ENCODE data around the gene HSDL2. TPM values are rescaled to one million over a fixed set of nuclear protein-coding genes. Genes with fewer than 3 reads are reported as not detected.
"Not testable (repeated sequence)": the region's sequence is repeated elsewhere in the genome, so short reads cannot be mapped to it uniquely, and the experiment has no call there.

The HSDL2 gene
- polyA plus RNA-seq, 1 of the 3 experiments (the other 2 are of a cell fraction): 14.4 TPM

DNA sequence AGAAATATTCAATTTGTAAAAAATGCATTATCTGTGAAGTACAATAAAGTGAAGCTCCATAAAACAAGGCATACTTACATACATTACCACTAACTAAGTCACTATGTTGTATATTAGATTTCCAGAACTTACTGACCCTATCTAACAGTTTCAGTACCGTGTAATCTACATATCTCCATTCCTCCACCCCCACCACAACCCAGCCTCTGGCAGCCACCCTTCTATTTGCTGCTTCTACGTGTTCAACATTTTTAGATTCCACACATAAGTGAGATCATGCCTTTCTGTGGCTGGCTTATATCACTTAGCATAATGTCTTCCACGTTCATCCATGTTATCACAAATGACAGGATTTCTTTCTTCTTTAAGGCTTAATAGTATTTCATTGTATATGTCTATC, 15.1 kb upstream of the HSDL2 start:
- POLR2A ChIA-PET: no interaction called here
- Histone ChIP-seq H3K27ac (ENCODE audit: low read depth in 2 of 2, low read length in 1 of 2) (no peak overlapping the region), H2AFZ (ENCODE audit: low read depth) (no peak overlapping the region), H3K4me3 (ENCODE audit: low read depth in 2 of 2, low read length in 1 of 2) (no peak overlapping the region), H3F3A (replicated peaks; ENCODE audit: insufficient read depth) (peaks cover 5% of the 10 kb centered on the region), H3K4me1 (ENCODE audit: control insufficient read depth in 1 of 2, insufficient read depth in 2 of 2, low read depth in 1 of 2, low read length in 1 of 2) (no peaks in the 10 kb centered on the region), H3K36me3 (replicated peaks in 1 of 2; ENCODE audit: control insufficient read depth in 1 of 2, insufficient read depth in 2 of 2, low read length in 1 of 2) (no peaks in the 10 kb centered on the region), H3K9me3 (peaks cover 3% of the 10 kb centered on the region; the same call in 1 of the 2 replicates), H3K9me2 (no peaks in the 10 kb centered on the region), H3K4me2 (no peak overlapping the region), H3K9ac (no peak overlapping the region), H3K79me2 (ENCODE audit: insufficient read depth) (no peaks in the 10 kb centered on the region), H4K20me1 (ENCODE audit: insufficient read depth) (no peaks in the 10 kb centered on the region), H3K27me3 (ENCODE audit: insufficient read depth) (no peaks in the 10 kb centered on the region)
- CTCF ChIA-PET: interaction anchor here (1.4 to 1.5 kb wide), 2 partner anchors 267 to 278 kb away, joined by 4 to 7 read pairs; no protein-coding TSS in a partner anchor
- DNase-seq: no peak
- 50% methylated on average over 3 of the region's 3 CpGs for WGBS (ENCODE audit: low lambda C conversion rate)
- no peak for TF ChIP-seq TEAD4 (IDR thresholded peaks at IDR 0.05; ENCODE audit: borderline replicate concordance, insufficient read depth)
- TF ChIP-seq TCF12 (IDR thresholded peaks at IDR 0.05): no peak
- no peak for TF ChIP-seq MXI1 (IDR thresholded peaks at IDR 0.05; ENCODE audit: low read depth, low read length)
- TF ChIP-seq ELF1 (IDR thresholded peaks at IDR 0.05): no peak
- TF ChIP-seq NFIC (IDR thresholded peaks at IDR 0.05; ENCODE audit: borderline replicate concordance): no peak
- TF ChIP-seq GATA2 (CRISPR knock-in tag; IDR thresholded peaks at IDR 0.05): no peak
- TF ChIP-seq REST (IDR thresholded peaks at IDR 0.05; ENCODE audit: low read depth, low read length): no peak
- TF ChIP-seq FOXJ3 (CRISPR knock-in tag; IDR thresholded peaks at IDR 0.05): no peak
- TF ChIP-seq CTCF (IDR thresholded peaks at IDR 0.05): no peak
- no peak for TF ChIP-seq RXRA (IDR thresholded peaks at IDR 0.05; ENCODE audit: borderline replicate concordance, low read depth)
- no peak for TF ChIP-seq MEF2A (IDR thresholded peaks at IDR 0.05; ENCODE audit: borderline replicate concordance, low read depth)
- no peak for TF ChIP-seq ZBTB33 (IDR thresholded peaks at IDR 0.05; ENCODE audit: borderline replicate concordance, low read depth)
- TF ChIP-seq, protein P1, sequence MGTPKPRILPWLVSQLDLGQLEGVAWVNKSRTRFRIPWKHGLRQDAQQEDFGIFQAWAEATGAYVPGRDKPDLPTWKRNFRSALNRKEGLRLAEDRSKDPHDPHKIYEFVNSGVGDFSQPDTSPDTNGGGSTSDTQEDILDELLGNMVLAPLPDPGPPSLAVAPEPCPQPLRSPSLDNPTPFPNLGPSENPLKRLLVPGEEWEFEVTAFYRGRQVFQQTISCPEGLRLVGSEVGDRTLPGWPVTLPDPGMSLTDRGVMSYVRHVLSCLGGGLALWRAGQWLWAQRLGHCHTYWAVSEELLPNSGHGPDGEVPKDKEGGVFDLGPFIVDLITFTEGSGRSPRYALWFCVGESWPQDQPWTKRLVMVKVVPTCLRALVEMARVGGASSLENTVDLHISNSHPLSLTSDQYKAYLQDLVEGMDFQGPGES (IDR thresholded peaks at IDR 0.05; ENCODE audit: low read depth, low read length): no peak

GRCh38 chr9:112365257-112365656, 14.7 kb upstream of the HSDL2 start:
- DNase-seq; H4K20me1 ChIP-seq (ENCODE audit: insufficient read depth); H3K9me3 ChIP-seq; H3K27me3 ChIP-seq (ENCODE audit: insufficient read depth); H3K9me2 ChIP-seq; H3K27ac ChIP-seq (ENCODE audit: low read depth in 2 of 2, low read length in 1 of 2); H3K79me2 ChIP-seq (ENCODE audit: insufficient read depth); H2AFZ ChIP-seq (ENCODE audit: low read depth); H3K4me3 ChIP-seq (ENCODE audit: low read depth in 2 of 2, low read length in 1 of 2); H3K4me2 ChIP-seq; H3K4me1 ChIP-seq (ENCODE audit: control insufficient read depth in 1 of 2, insufficient read depth in 2 of 2, low read depth in 1 of 2, low read length in 1 of 2); H3K9ac ChIP-seq; POLR2A ChIA-PET; H3F3A ChIP-seq (replicated peaks; ENCODE audit: insufficient read depth); H3K36me3 ChIP-seq (replicated peaks in 1 of 2; ENCODE audit: control insufficient read depth in 1 of 2, insufficient read depth in 2 of 2, low read length in 1 of 2): not testable (repeated sequence)
- WGBS (ENCODE audit: low lambda C conversion rate): 100% methylated on average over 3 of the region's 3 CpGs
- CTCF ChIA-PET: interaction anchor here (1.3 to 1.5 kb wide), 3 partner anchors 32 to 279 kb away, joined by 3 to 7 read pairs (median 4); partner anchors contain the start of gene PTBP3
